Non-pigmented ciliary epithelial cell (primary cell): ENCODE measurements around the gene AK4.

ENCODE experiments used
- DNase-seq: peaks from one replicate; pipeline ENCODE4 v3.0.0-alpha.2; 2010; ENCODE audit warnings: low read depth

The AK4 gene

GRCh38 chr1:65176591-65176990 is 28.6 kb downstream of the AK4 start:
- DNase-seq: no peak

- peak; percentile 60 for DNase-seq
These were observed 29.5 kb downstream of the AK4 start for GRCh38 chr1:65177457-65177856.

GRCh38 chr1:65178235-65178634 is 30.2 kb downstream of the AK4 start:
- DNase-seq: no peak

- no peak for DNase-seq
These were observed 31.1 kb downstream of the AK4 start for GRCh38 chr1:65179148-65179547.

DNA sequence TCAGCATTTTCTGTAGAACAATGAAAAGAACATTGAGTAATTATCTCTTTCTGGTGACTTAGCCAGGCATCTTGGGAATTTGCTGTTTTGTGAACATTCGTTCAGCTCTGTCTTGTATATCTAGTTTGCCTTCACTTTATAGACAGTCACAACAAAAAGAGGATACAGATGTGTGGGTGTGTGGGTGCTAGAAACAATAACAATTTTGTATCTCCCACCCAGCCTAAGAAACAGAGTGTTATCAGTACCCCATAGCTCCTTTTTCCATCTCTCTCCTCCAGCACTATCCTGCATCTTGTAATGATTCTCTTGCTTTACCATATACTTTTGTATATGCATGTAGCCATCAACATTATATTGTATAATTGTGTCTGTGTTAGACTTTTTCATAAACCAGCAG is 33.0 kb downstream of the AK4 start:
- DNase-seq: no peak

DNA sequence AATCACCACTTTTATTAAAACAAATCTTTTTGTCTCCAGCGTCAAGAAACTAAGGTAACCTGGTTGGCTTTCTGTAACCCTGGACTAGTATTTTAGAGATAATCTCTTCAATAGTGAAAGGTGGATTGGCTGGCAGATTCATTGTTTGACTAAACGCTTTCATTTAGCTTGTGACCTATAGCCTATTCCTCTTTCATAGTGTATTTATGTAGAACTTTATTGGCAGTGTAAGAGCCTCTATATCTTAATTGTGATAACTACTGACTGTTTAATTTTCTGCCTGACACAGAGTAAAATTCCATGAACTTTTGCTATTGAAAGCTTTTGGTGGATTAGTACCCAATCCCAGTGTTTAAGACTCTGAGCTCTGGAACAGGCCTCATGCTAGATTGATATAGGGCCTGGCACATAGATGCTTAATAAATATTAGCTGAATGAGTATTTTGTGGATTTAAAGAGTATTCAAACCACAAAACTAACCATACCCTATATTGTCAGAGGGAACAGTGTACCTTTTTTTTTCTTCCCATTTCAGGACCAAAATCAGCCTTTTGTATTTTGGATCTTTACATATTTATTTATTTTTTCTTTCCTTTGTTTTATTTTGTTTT is 34.8 kb downstream of the AK4 start:
- no peak for DNase-seq

DNA sequence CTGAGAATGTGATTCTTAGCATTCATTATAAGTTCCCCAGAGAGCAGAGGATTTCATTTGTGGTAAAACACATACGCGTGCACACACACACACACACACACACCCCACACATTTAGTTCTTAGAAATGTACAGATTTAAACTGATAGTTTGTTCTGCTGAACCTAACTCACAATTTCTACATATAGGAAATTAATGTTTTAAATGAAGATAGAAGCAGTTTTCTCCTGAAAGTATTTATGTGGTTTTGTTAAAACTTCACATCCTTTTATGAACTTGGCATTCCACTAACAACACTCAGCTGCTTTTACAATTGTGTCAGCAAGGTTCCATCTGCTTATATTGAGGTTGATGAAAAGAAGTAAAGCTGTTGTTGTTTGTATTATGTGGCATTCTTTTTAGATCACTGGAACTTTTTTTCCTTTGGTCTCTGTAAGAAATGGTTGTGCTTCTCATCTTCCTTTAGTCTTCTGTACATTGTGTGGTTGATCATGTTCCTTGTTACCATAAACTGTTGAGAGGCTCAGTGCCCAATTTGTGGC is 41.6 kb downstream of the AK4 start:
- no peak for DNase-seq

DNA sequence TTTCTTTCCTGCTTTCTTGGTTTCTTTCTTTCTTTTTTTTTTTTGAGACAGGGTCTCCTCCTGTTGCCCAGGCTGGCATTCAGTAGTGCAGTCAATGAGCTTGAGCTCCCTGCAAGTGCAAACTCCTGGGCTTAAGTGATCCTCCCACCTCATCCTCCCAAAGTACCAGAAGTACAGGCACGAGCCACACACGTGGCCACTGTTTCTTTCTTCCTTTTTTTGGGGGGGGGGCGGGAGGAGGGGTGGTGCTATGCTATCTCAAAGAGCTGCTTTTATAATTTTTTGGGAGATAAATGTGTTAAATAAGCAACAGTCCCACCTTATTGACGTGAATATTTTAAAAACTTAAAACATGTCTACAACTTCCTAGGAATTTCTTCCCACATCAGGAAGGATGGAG is 42.2 kb downstream of the AK4 start:
- no peak for DNase-seq

DNA sequence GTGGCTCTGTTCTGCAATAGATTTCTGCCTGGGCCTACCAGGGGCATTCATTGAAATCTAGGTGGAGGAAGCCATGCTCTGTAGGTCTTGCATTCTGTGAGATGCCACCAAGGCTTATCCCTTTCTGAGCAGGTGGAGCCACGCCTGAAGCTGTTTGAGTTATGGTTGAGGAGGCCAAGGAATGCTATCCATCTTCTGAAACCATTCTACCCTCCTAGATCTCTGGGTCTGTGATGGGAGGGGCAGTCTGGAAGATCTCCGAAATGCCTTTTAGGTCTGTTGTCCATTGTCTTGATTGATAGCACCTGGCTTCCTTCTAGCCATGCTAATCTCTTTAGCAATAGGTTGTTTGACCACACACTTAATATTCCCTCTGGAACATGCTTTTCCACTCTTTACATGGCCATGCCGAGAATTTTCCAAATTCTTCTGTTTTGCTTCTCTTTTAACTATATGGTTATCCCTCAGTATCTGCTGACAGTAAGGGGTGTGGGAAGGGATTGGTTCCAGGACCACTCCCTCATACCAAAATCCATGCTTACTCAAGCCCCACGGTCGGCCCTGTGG is 45.2 kb downstream of the AK4 start:
- no peak for DNase-seq

DNA sequence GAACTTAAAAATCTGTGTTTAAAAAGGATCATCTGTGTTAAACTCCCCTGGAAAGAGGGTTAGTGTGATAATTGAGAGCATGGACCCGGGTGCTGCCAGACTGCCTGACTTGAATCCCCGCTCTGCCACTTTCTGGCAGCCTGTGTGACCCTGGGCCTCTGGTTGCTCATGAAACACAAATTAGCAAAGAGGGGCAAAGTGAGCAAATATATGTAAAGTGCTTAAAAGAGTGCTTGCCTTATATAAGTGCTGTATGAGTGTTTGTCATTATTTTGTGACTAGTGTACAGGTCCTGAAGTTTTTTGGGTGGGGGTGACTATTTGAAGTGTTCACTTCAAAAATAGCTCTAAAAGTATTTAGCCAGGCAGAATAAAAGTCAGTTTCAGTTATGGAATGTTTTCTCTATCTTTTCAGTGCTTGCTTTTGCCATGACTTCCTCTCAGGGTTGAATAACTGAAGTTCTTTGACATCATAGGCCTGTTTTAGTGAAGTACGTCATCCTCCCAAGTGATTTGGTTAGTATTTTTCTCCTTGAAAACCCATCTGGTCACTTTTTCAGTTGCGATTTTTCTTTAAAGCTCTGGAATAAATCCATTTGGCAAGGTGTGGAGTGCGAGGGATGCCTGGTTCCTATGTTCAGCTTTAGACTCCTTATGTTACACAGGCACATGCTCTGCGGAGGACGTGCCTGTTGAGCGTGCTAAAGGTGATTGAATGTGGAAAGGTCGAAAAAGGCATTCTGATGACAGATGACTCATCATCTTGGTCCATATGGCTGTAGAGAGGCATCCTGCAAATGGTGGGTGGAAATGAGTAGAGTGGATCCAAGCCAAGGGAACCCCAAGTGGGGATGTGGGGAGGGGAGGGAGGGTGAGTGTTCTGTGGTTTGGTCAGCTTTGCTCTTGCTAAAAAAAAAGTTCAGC is 47.8 kb downstream of the AK4 start:
- no peak for DNase-seq

DNA sequence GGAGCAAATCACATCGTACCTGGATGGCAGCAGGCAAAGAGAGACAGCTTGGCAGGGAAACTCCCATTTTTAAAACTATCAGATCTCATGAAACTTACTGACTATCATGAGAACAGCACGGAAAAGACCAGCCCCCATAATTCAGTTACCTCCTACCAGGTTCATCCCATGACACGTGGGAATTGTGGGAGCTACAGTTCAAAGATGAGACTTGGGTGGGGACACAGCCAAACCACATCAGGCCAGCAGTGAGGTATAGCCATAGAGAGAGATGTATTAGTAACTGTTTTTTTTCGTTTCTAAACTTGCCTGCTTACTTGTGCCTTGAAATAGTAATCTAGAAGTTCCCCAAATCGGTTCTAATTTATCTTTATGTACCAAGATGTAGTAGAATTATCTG is 48.9 kb downstream of the AK4 start:
- no peak for DNase-seq

DNA sequence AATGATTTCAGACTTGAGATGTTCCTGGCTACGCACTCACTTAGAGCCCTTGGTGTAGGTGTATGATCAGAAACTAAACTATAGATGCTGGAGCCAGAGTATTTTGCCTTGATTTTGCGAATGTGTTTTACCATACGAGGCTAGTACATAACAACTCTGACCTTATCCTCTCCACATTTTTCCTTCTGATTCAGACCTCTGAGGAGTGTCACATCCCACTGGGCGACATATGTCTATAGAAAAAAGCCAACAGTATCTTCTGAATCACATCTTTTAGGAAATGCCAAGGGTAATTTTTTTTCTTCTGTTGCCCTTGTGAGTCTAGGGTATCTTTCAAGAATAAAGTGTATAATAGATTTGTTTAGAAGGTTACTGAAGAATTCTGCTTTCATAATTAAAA is 49.6 kb downstream of the AK4 start:
- DNase-seq: no peak

DNA sequence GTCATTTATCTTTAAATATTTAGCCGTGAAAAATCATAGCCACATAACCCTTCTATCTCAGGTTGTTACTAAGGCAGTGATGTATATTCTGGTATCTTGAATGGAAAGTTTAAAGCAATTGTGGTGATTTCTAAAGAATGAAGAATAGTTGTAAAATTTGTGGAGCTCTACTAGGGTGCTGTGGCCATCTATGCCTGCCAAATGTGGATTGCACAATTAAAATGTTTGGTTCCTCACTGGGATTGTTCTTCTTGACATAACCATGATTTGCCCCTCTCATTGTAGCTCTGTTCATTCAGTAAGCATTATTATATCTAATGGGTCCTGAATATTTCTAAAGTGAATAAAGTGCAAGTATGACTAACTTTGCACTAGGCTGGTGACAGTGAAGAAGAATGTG is 50.1 kb downstream of the AK4 start:
- DNase-seq: no peak

- no peak for DNase-seq
These were observed 52.4 kb downstream of the AK4 start for GRCh38 chr1:65200411-65200810.

DNA sequence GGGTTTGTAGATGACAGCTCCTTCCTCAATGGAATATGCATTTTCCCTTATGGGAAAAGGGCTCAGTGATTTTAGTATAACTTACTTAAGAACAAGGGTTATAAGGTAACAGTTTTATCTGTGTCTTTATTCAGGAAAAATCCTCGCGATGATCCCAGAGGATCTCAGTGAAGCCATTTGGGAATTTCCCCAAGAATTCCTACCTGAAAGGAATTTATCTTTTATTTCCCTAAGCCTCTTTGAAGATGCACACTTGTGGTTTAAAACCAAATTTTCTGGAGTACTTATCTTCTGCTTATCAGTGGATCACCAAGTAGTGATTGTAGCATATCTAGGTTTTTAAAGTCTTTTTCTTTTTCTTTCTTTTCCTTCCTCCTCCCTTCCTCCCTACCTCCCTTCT is 58.8 kb downstream of the AK4 start:
- no peak for DNase-seq

- no peak for DNase-seq
These were observed 59.3 kb downstream of the AK4 start for GRCh38 chr1:65207317-65207716.

- no peak for DNase-seq
These were observed 60.6 kb downstream of the AK4 start for GRCh38 chr1:65208563-65208973.

- DNase-seq: peak; percentile 15
These were observed 61.2 kb downstream of the AK4 start for GRCh38 chr1:65209005-65209885.

DNA sequence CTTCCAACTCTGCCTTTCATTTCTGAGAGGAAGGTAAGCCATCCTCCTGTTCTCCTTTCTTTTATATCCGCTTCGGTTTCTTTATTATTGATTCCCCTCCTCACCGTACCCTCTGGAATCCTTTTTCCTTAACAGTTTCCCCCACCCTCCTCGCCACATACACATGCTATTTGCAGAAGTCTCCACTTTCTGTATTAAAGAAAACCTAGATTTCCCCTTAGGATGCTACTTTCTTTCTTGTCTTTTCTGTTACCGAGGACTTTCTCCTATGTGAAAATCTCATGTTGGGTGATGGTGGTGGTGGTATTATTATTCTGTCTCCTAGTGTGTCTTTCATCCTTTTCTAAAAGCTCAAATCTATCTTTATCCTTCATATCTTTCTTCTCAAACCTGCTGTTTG is 62.3 kb downstream of the AK4 start:
- DNase-seq: no peak

DNA sequence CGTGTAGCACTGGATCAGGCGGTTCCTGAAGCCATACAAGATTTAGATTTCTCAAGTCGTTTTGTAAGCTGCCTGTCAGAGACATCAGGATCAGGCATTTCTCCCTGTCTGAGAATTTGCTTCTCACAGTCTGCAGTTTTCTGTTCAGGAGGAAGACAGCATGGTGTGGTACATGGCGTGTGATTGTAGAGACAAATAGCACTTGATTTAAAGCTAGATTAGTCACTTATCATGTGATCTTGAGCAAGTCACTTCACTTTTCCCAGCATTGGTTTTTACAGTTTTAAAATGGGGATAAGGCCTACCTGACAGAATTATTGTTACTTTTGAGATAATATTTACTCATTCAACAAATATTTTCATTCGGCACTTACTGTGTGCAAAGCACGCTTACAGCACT is 63.3 kb downstream of the AK4 start:
- no peak for DNase-seq

- DNase-seq: no peak
These were observed 65.4 kb downstream of the AK4 start for GRCh38 chr1:65213271-65214023.
